Right forelimb (tissue), 1 donor: Measurements from ENCODE around the gene PTMS.
A peak's percentile ranks its signal among the peaks of the same experiment; 100 is the strongest.

Experiments
- DNase-seq: peaks from one replicate; pipeline ENCODE4 v3.0.0-alpha.2; 2018

The PTMS gene

DNA sequence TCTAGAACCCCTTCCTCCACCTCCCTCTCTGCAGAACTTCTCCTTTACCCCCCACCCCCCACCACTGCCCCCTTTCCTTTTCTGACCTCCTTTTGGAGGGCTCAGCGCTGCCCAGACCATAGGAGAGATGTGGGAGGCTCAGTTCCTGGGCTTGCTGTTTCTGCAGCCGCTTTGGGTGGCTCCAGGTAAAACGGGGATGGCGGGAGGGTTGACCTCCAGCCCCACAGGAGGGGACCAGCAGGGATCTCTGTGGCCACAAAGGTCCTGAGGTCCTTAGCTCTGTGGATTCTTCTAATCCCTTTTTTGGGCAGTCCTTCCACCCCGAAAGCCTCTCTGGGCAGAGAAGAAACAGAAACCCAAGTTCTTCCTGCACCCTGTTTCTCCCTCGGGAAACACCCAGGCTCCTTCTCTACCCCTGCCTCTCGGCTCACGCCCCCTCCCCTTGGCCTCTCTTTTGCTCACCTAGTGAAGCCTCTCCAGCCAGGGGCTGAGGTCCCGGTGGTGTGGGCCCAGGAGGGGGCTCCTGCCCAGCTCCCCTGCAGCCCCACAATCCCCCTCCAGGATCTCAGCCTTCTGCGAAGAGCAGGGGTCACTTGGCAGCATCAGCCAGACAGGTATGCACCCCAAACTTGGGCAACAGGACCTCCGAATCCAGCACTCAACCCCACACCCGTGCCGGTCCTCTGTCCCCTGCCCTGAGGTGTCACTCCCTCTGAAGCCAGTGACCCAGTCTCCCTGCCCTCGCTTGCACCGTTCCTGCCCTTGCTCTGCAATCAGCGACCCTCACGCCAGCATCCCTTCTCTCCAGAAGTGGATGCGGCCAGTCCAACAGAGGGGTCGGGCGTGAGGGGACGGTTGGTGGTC, 6.8 kb downstream of the PTMS start:
- DNase-seq = no peak

DNA sequence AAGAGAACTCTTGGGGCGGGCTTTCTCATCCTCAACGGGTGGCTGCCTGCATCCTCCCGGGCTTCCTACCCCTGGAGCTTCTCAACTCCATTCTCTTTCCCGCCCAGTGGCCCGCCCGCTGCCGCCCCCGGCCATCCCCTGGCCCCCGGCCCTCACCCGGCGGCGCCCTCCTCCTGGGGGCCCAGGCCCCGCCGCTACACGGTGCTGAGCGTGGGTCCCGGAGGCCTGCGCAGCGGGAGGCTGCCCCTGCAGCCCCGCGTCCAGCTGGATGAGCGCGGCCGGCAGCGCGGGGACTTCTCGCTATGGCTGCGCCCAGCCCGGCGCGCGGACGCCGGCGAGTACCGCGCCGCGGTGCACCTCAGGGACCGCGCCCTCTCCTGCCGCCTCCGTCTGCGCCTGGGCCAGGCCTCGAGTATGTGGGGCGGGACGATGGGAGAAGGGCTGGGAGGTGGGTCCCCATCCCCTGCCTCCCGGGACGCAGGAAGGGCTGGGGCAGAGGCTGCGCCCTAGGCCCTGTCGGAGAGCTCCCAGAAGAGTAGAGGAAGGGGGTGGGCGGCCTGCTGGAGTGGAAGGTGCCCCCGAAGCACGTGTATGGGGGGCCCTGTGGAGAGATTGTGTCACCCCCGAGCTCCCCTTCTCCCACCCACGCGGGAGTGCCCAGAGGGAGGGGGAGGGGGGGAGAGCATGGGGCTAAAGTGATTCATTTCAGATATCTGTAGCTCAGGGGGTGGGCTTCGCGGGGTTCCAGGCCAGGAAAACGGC, 7.6 kb downstream of the PTMS start:
- no peak for DNase-seq

DNA sequence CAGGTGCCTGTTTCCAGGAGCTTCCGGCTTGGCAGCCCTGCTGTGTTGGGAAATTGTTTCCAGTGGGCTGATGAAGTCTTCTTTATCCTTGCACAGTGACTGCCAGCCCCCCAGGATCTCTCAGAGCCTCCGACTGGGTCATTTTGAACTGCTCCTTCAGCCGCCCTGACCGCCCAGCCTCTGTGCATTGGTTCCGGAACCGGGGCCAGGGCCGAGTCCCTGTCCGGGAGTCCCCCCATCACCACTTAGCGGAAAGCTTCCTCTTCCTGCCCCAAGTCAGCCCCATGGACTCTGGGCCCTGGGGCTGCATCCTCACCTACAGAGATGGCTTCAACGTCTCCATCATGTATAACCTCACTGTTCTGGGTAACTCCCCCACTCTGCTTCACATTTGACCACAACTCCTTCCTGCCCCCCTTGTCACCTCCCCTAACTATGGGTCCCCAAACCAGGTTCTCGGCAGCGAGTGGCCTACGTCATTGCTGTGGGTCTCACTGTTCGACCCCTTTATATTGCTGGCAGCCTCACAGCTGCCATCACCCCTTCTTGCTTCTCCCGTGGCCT, 8.4 kb downstream of the PTMS start:
- no peak for DNase-seq

DNA sequence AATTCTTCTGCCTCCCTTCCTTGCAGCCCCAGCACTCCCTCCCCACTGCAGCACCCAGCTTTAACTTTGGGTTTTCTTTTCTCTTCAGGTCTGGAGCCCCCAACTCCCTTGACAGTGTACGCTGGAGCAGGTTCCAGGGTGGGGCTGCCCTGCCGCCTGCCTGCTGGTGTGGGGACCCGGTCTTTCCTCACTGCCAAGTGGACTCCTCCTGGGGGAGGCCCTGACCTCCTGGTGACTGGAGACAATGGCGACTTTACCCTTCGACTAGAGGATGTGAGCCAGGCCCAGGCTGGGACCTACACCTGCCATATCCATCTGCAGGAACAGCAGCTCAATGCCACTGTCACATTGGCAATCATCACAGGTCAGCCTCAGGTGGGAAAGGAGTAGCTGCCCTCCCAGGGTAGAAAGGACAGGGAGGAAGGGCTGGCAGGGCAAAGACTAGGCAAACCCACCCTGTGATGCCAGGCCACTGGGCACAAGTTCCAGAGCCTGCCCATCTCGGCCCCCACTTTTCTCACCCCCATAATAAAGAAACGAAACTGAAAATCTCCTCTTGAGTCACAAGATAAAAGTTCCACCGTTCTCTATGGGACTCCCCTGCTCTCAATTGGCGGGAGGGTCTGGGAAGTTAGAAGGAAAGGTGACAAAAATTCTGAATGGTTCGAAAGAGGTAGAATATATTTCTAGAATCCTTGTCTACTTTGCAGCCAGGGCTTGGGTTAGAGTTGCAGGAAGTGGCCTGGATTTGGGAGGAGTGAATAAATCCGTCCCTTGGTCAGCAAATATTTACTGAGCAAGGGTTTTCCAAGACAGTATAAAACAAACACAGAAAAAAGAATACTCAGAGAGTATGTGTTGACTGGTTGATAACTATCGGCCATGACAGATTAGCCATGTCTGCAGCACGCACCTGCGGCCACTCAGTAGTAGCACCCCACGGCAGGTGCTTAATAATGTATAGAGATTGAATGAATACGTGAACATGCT, 9.3 kb downstream of the PTMS start:
- no peak for DNase-seq

DNA sequence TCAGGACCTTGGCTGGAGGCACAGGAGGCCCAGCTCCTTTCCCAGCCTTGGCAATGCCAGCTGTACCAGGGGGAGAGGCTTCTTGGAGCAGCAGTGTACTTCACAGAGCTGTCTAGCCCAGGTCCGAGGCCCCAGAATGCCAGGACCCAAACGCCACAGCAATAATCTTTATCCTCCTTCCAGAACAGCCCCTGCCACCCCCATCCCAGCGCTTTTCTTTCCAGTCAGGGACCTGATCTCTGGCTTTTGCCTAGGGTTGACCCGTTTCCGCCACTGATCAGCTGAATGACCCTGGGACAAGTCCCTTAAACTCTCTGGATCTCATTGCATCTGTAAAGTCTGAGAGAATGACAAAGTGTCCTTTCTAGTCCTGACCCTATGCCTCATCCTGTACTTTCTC, 11.2 kb downstream of the PTMS start:
- DNase-seq = no peak

DNA sequence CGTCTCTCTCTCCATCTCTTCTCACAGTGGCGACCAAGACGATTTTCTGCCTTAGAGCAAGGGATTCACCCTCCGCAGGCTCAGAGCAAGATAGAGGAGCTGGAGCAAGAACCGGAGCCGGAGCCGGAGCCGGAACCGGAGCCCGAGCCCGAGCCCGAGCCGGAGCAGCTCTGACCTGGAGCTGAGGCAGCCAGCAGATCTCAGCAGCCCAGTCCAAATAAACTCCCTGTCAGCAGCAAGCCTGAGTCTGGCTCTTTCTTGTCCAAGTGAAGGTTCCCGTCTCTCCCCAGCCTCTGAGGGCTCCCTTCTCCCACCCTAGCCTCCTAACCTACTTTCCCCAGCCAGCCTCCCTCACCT, 12.0 kb downstream of the PTMS start:
- DNase-seq = no peak

DNA sequence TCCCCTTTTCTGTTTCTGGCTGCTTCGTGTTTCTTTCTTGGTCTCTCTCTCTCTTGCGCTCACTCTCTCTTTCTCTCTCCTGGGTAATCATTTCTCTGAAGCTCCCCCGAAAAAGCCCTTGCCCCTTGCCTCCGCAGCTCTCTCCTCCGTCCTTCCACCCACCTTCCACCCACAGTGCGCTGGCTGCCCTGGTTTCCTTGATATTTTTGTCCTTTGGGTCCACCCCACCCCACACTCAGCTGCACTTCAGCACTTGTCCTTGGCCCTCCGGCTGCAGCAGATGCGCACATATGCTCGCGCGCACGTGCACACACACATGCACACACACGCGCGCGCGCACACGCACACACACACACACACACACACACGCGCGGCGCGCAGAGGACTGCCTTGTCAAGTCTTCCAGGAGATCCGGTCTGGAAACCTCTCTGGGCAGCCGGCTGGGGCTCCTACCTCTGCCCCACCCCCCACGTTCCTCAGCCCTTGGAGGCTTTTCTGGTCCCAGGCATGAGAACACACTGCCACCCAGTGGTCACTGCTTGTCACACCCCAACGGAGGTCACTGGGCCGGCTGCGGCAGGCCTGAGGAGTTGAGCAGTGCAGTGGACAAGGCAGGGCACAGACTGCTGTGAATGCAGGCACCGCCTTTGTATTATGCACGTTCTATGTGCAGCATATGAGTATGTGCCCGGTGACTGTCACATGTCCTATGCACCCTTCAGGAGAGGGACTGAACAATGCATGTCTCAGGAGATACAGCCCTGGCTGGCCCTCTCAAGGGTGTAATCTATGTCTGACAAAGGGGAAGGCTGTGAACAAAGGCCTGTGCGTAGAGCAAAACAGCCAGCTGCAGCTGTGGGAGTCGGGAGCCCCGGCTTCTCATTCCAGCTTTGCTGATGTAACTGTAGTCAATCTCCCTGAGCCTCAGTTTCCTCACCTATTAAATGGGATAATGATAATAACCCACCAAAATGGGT, 12.7 kb downstream of the PTMS start:
- DNase-seq = peak; percentile 97

DNA sequence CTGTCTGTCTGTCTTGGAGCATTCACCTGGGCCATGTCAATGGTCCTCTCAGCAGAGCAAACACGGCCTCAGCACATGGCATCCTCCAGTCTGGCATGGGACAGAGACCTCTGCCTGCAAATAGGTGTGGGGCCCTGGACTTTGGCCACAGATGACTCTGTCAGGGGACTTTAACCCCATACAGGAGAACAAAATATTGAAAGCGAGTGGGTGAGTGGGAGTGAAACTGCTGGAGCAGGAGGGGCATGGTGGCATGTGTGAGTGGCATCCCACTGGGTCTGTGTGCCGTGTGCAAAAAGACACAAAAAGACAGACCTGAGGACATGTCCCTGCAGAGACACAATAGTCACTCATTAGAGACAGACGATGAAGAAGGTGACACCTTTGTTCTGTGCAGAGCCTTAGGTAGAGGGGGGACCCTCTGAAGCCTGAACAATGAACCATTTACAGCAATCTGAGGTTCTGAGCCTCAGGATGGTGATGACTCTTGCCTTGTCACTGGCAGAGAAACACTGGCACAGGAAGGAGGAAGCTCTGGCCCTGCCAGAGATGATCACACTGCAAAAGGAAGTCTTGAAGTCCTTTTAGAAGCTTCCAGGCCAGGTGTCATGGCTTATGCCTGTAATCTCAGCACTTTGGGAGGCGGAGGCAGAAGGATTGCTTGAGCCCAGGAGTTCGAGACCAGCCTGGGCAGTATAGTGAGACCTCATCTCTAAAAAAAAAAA, 13.7 kb downstream of the PTMS start:
- DNase-seq = no peak

DNA sequence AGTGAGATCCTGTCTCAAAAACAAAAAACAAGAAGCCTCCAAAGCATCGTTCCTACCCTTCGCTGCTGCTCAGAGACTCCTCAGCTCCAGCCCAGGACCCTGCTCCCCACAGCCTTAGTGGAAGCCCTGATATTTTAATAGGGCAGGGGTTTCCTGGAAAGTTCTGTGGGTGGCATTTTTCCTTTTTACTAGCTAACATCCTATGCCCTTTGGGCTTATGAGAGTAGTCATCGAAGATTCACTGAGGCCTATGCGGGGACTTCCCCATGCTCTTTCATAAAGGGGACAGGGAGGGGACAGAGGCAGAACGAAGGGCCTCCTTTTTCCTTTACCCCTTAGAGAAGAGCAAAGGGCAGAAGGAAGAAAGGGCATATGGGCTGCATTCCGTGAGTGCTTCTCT, 14.4 kb downstream of the PTMS start:
- no peak for DNase-seq

DNA sequence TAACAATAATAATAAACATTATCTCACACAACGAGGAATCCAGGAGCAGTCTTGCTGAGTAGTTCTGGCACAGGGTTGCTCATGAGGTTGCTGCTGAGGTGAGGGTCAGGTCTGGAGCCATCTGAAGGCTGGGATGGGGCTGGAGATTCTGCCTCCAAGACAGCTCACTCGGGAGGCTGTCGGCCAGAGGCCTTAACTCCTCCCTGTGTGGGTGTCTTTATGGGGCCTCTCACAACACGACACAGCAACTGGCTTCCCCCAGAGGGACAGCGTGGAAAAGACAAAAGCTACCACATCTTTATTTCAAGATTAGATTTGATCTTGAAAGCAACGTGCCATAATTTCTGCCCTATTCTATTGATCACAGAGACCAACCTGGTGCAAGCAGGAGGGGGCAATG, 16.0 kb downstream of the PTMS start:
- DNase-seq = no peak

DNA sequence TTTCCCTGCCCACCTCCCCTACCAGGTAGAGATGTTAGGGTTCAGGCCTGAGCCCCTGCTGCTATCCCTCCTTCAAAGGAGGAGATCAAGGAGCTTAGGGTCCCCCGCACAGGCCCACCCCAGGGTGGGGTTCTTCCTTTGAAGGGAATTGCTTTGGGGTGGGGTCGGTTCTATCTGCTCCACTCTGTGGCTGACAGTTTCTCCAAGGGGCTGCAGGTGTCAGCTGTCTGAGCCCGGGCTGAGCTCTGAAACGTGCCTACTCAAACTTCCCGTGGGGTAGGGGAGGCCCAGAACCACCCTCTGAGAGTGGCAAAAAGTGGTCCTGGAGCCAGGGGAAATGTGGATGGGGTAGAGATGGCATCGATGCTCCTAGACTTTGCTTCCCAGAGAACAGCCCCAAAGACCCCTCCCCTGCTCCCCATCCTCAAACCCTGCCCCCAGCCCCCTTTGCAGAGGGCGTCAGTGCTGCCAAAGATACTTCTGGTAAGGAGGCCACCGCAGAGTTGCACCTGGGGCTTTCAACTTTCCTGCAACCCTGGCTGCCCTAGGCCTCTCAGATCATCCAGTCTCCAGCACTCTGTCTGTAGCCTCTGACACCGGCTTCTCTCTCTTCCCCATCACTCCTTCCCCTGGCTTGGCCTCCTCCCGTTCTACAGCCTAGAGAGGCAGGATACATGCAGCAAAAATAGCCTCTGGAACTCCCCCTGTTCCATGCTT, 16.8 kb downstream of the PTMS start:
- no peak for DNase-seq

DNA sequence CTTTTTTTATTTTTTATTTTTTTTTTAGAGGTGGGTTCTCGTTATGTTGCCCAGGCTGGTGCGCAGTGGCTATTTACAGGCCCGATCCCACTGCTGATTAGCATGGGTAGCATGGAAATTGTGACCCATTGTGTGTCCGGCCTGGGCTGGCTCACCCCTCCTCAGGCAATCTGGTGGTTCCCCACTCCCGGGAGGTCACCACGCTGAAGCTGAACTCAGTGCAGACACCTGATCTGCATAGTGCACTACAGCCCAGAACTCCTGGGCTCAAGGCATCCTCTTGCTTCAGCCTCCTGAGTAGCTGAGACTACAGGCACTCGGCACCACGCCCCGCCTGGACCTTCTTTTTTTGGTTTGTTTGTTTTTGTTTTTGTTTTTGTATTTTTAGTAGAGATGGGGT, 17.7 kb downstream of the PTMS start:
- no peak for DNase-seq

DNA sequence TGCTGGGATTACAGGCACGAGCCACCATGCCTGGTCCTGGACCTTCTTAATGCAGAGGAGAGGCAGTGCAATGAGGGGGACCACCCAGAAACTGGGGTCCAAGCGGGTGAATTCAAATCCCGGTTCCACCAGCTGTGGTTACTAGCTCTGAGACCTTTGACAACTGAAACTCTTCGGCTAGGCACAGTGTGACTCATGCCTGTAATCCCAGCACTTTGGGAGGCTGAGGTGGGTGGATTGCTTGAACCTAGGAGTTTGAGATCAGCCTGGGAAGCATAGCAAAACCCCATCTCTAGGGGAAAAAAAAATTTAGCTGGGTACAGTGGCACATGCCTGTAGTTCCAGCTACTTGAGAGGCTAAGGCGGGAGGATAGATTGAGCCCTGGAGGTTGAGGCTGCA, 18.1 kb downstream of the PTMS start:
- DNase-seq = no peak

DNA sequence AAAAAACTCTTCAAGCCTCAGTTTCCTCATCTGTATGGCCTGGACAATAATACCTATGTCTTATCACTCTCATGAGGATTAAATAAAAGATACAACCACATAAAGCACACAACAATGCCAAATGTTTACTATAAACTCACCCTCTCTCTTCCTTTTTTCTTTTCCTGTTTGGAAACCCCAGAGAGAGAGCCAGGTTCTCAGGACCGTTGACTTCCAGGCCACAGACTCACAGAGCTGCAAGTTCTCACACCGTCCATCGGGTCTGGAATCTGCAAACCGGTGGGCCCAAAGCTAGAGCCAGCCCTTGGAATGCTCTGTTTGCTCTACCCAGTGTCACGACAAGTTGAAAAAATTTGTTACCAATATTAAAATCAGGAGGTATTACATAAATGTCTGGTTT, 18.6 kb downstream of the PTMS start:
- DNase-seq = no peak

DNA sequence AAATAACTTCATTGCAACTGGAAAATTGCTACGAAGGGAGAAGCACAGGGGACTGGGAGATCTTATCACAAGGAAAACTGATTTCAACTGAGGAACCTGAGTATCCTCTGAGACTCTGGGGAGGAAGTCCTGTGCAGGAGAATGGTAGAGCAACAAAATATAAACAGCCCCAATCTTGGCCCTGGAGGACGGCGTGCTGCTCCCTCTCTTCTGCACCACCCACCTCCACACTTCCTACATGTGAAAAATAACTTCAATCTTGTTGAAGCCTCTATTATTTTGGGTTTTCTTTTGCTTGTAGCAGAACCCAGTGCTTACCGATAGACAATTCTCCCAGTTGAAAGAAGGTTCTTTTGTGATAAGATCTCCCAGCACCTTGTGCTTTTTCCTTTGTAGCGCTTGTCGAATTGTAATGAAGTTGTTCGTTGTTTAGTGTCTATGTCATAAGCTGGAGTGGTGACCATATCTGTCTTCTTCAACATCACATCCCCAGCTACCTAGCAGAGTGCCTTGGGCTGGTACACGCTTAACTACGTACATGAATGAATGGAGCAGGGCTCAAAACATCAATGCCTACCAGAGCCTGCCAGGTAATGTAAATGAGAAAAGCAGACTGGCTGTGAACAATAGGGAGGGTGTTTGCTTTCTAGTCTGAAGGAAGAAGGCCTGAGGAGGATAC, 20.4 kb downstream of the PTMS start:
- DNase-seq = no peak

DNA sequence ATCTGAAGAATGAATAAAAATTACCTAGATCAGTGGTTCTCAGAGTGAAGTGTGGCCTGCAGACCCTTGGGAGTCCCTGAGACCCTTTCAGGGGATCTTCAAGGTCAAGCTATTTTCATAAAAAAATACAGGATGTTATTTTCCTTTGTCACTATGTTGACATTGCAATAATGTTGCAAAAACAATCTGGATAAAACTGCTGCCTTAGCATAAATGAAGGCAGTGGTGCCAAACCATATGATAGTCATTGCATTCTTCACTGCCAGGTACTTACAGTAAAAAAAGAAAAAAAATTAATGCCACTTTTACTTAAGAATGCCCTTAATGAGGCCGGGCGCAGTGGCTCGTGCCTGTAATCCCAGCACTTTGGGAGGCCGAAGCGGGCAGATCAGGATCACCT, 21.1 kb downstream of the PTMS start:
- DNase-seq = no peak

DNA sequence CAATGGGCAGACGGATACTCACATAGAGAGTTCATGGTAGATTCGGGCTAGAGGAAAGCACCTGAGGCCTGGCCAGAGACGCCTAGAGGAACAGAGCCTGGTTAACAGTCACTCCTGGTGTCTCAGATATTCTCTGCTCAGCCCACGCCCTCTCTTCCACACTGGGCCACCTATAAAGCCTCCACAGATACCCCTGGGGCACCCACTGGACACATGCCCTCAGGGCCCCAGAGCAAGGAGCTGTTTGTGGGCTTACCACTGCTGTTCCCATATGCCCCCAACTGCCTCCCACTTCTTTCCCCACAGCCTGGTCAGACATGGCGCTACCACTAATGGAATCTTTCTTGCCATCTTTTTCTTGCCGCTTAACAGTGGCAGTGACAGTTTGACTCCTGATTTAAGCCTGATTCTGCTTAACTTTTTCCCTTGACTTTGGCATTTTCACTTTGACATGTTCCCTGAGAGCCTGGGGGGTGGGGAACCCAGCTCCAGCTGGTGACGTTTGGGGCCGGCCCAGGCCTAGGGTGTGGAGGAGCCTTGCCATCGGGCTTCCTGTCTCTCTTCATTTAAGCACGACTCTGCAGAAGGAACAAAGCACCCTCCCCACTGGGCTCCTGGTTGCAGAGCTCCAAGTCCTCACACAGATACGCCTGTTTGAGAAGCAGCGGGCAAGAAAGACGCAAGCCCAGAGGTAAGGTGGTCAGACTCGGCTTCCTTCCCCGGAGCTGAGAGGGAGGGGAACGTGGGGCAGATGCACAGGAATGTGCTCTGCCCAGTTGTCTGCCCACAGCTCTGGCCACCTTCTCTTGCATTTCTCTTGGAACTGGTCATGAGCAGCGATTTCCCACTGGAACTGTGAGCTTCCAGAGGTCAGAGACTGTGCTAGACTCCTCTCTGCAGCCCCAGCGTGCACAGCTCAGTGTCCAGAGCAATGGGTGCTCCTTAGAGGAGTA, 23.1 kb downstream of the PTMS start, which contains the start of gene CD4:
Gene CD4 (plus strand): TSS at position 557 of the 953 bp plus-strand sequence. CDS start 10,611 bp downstream, outside the sequence.
- no peak for DNase-seq

DNA sequence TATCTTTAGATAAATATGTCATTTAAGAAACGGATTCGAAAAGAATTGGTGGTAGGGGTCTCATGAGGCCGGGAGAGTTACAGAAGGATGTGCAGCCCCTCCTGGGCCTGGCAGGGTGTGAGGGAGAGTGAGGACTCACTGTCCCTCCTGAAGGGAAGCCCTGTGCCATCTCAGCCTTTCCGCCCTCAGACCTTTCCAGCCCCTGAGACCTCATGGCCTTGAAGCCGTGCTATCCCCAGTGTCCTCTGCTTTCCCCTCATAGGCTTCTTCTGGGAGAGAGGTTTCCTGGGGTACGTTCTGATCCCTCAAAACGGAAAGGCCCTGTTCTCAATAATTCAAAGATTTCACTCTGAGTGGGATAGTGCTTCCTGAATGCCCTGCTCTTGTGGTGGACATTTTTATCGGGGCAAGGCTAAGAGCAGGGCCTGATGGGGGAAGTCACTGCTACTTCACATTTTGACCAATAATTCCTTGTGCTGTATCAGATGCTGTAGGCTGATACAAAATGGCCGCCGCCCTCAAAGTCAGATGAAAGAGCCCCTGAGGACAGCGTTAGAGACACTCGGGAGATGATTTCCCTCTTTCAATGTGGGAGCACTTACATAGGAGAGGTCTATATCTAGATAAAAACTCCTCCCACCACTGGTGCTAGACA, 24.5 kb downstream of the PTMS start:
- no peak for DNase-seq
